Endothelial cell of umbilical vein (primary cell): ENCODE data around the gene RAB18. TPM values are rescaled to one million over a fixed set of nuclear protein-coding genes. Genes with fewer than 3 reads are reported as not detected.
A peak's percentile ranks its signal among the peaks of the same experiment; 100 is the strongest.

Experiments used
- BruUV-seq: library from RNA; stranded (reverse); fragments of 400-500 nt; replicated peaks from 2 replicates; lab custom pipeline; 2021; lab: Mats Ljungman, UMichigan
- CTCF ChIA-PET: fragments of 300-600, 350-600 bp; sonication (Branson Sonifier 250); formaldehyde crosslinking; loops from one replicate; lab custom pipeline; 2021; ENCODE audit warnings: antibody characterized with exemption, inconsistent platforms; lab: Charles Lee
- POLR2A ChIA-PET: fragments of 300-600, 350-600 bp; sonication (Branson Sonifier 250); formaldehyde crosslinking; loops from one replicate; lab custom pipeline; 2021; ENCODE audit warnings: antibody characterized with exemption, inconsistent platforms; lab: Charles Lee
- DNase-seq: peaks from one replicate; pipeline ENCODE4 v3.0.0-alpha.2; 2011; ENCODE audit warnings: low read depth, low spot score
- FAIRE-seq: peaks from 2 replicates; lab custom pipeline; 2011; peaks lifted over from hg19 to GRCh38; lab: Jason Lieb, UNC
- H2AFZ ChIP-seq: 2 replicates; pipeline ENCODE4 v1.6.0; 2012; ENCODE audit warnings: low read depth, low read length, control low read depth, inconsistent platforms
- H3K27ac ChIP-seq: 2 replicates; pipeline ENCODE4 v1.5.1; 2011; ENCODE audit warnings: low read depth, mild to moderate bottlenecking, control low read depth, low read length, moderate library complexity; ENCODE audit not compliant: insufficient read depth
- H3K27me3 ChIP-seq, 2 experiments: 2 replicates each; pipeline versions ENCODE4 v1.6.0 to v1.6.1; 2011; ENCODE audit warnings: low read length in 2 of 2, mixed read lengths in 1 of 2; ENCODE audit not compliant: control insufficient read depth in 2 of 2, insufficient read depth in 2 of 2
- H3K36me3 ChIP-seq, 2 experiments: 2 replicates in 1 of 2; 3 replicates in 1 of 2; pipeline ENCODE4 v1.5.1; 2011; ENCODE audit warnings: low read length in 2 of 2, mild to moderate bottlenecking in 1 of 2, moderate library complexity in 1 of 2; ENCODE audit not compliant: control insufficient read depth in 2 of 2, insufficient read depth in 2 of 2; ENCODE audit errors: extremely low read depth in 1 of 2
- H3K4me1 ChIP-seq: 3 replicates; pipeline ENCODE4 v1.5.1; 2011; ENCODE audit warnings: mild to moderate bottlenecking, low read length; ENCODE audit not compliant: control insufficient read depth, insufficient read depth; ENCODE audit errors: extremely low read depth
- H3K4me2 ChIP-seq: 2 replicates; pipeline ENCODE4 v1.6.1; 2011; ENCODE audit warnings: low read length, control low read depth, mixed read lengths; ENCODE audit not compliant: insufficient read depth
- H3K4me3 ChIP-seq, 3 experiments: fragments of 200-600 bp in 1 of 3; sonication (generic), shearing (Covaris generic) in 1 of 3; replicated peaks in 1 of 3; 2 replicates each; pipeline ENCODE4 v1.5.1; 2011 to 2016; ENCODE audit warnings: control low read depth in 3 of 3, low read length in 3 of 3, mild to moderate bottlenecking in 2 of 3, inconsistent platforms in 1 of 3, low read depth in 1 of 3, moderate library complexity in 1 of 3; ENCODE audit not compliant: insufficient read depth in 1 of 3
- H3K79me2 ChIP-seq: 2 replicates; pipeline ENCODE4 v1.6.0; 2012; ENCODE audit warnings: low read length, inconsistent platforms; ENCODE audit not compliant: control insufficient read depth, insufficient read depth
- H3K9ac ChIP-seq: replicated peaks from 2 replicates; pipeline ENCODE3; 2011; ENCODE audit warnings: low read length, control low read depth; ENCODE audit not compliant: insufficient read depth; ENCODE audit errors: extremely low read depth
- H3K9me1 ChIP-seq: replicated peaks from 3 replicates; pipeline ENCODE4 v1.6.0; 2011; ENCODE audit warnings: mild to moderate bottlenecking, low read length; ENCODE audit not compliant: control insufficient read depth, insufficient read depth; ENCODE audit errors: extremely low read depth
- H3K9me3 ChIP-seq: replicated peaks from 2 replicates; pipeline ENCODE4 v1.5.1; 2012; ENCODE audit warnings: low read length, inconsistent platforms; ENCODE audit not compliant: control insufficient read depth, insufficient read depth
- H4K20me1 ChIP-seq: replicated peaks from 2 replicates; pipeline ENCODE3; 2011; ENCODE audit warnings: mild to moderate bottlenecking, low read length; ENCODE audit not compliant: control insufficient read depth, insufficient read depth; ENCODE audit errors: extremely low read depth
- EZH2 ChIP-seq: IDR thresholded peaks from 2 replicates; pipeline ENCODE4 v1.6.1; 2012; ENCODE audit warnings: borderline replicate concordance, low read depth, mild to moderate bottlenecking, moderate library complexity, low read length, inconsistent platforms; ENCODE audit not compliant: severe bottlenecking
- FOS ChIP-seq: IDR thresholded peaks from 2 replicates; pipeline ENCODE4 v1.6.1; 2011; ENCODE audit warnings: mild to moderate bottlenecking, low read length, moderate library complexity, borderline replicate concordance; ENCODE audit not compliant: insufficient read depth
- GATA2 ChIP-seq: IDR thresholded peaks from 2 replicates; pipeline ENCODE4 v1.7.0; 2011; ENCODE audit warnings: low read depth, mild to moderate bottlenecking, moderate library complexity, mixed read lengths, low read length; ENCODE audit not compliant: insufficient read length, insufficient read depth
- JUN ChIP-seq: IDR thresholded peaks from 2 replicates; pipeline ENCODE4 v1.6.1; 2011; ENCODE audit warnings: borderline replicate concordance, low read depth; ENCODE audit not compliant: insufficient read length, insufficient read depth
- MAX ChIP-seq: IDR thresholded peaks from 2 replicates; pipeline ENCODE4 v1.6.1; 2011; ENCODE audit not compliant: insufficient read depth, insufficient read length
- MYC ChIP-seq: IDR thresholded peaks from one replicate; pipeline ENCODE4 v1.6.1; 2011; ENCODE audit warnings: mild to moderate bottlenecking, low read depth, low read length
- POLR2A ChIP-seq: IDR thresholded peaks from 2 replicates; pipeline ENCODE4 v1.6.1; 2012; ENCODE audit warnings: low read depth, mild to moderate bottlenecking, control low read depth, low read length
- POLR2AphosphoS5 ChIP-seq: IDR thresholded peaks from 2 replicates; pipeline ENCODE4 v1.6.1; 2012; ENCODE audit warnings: low read depth, mild to moderate bottlenecking, control low read depth, low read length, moderate library complexity; ENCODE audit not compliant: insufficient read depth
- dilution Hi-C: fragments of 300-500 bp; cut with MboI; formaldehyde crosslinking; loops from one replicate; pipeline ENCODE4 v1.15.0; 2019; ENCODE audit warnings: low sequenced_read_pairs; ENCODE audit not compliant: extremely low pct_ligation_motif_present
- intact Hi-C: fragments of 100-400 bp; cut with micrococcal nuclease; formaldehyde crosslinking; loops from one replicate; pipeline ENCODE4 v1.10.0; 2022
- polyA plus RNA-seq, 4 experiments: library from polyadenylated mRNA; depleted of rRNA in 3 of 4; stranded (reverse) in 3 of 4; unstranded in 1 of 4; fragments of >200 nt; gene quantifications; 2 replicates each; pipeline versions ENCODE4 v1.2.1 to v1.2.3, GENCODE V29; 2011 to 2012; ENCODE audit warnings: missing spikeins in 1 of 4
- total RNA-seq: library from RNA; stranded (reverse); gene quantifications from 2 replicates; pipeline ENCODE4 v1.2.3, GENCODE V29; 2021
- TF ChIP-seq, protein P1 (sequence below), 2 donors: IDR thresholded peaks; 1 replicate in 1 of 2; 2 replicates in 1 of 2; pipeline ENCODE4 v1.5.1; 2011; ENCODE audit warnings: low read length in 2 of 2, mild to moderate bottlenecking in 2 of 2, moderate library complexity in 2 of 2, control low read depth in 1 of 2, inconsistent platforms in 1 of 2, low read depth in 1 of 2; ENCODE audit not compliant: insufficient read depth in 1 of 2; ENCODE audit errors: extremely low read depth in 1 of 2

Gene RAB18
- total and polyA plus RNA-seq, 2 donors (not counting 3 experiments of a cell fraction or from before 2014, with no cell fraction given): 20.4 to 108 TPM

GRCh38 chr10:27513451-27514191, 9.5 kb downstream of the RAB18 start:
- Histone ChIP-seq H3K9me3 (no peaks in the 10 kb centered on the region), H3K4me2 (no peak overlapping the region), H3K9ac (no peak overlapping the region), H2AFZ (no peak overlapping the region), H3K27ac (no peak overlapping the region), H3K4me3 (no peak overlapping the region), H3K4me1 (no peaks in the 10 kb centered on the region), H4K20me1 (peaks cover 8% of the 10 kb centered on the region), H3K9me1 (no peaks in the 10 kb centered on the region), H3K27me3 (no peaks in the 10 kb centered on the region), H3K79me2 (peaks cover 88% of the 10 kb centered on the region), H3K36me3 (peaks cover 0 to 10% of the 10 kb centered on the region in 2 experiments)
- no peak for TF ChIP-seq POLR2AphosphoS5
- no peak for TF ChIP-seq POLR2A
- TF ChIP-seq, protein P1, sequence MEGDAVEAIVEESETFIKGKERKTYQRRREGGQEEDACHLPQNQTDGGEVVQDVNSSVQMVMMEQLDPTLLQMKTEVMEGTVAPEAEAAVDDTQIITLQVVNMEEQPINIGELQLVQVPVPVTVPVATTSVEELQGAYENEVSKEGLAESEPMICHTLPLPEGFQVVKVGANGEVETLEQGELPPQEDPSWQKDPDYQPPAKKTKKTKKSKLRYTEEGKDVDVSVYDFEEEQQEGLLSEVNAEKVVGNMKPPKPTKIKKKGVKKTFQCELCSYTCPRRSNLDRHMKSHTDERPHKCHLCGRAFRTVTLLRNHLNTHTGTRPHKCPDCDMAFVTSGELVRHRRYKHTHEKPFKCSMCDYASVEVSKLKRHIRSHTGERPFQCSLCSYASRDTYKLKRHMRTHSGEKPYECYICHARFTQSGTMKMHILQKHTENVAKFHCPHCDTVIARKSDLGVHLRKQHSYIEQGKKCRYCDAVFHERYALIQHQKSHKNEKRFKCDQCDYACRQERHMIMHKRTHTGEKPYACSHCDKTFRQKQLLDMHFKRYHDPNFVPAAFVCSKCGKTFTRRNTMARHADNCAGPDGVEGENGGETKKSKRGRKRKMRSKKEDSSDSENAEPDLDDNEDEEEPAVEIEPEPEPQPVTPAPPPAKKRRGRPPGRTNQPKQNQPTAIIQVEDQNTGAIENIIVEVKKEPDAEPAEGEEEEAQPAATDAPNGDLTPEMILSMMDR (IDR thresholded peaks at IDR 0.05; ENCODE audit: extremely low read depth in 1 of 2, insufficient read depth in 1 of 2, low read depth in 1 of 2, low read length in 2 of 2): no peak
- no peak for TF ChIP-seq FOS
- TF ChIP-seq EZH2: no peak
- no peak for TF ChIP-seq JUN
- no peak for TF ChIP-seq GATA2
- no peak for TF ChIP-seq MAX
- no peak for TF ChIP-seq MYC
- dilution Hi-C loops (no loop called here), intact Hi-C loops (no loop called here)
- FAIRE-seq (no peak), DNase-seq (peak; percentile 40)
- CTCF ChIA-PET: interaction anchor here (0.8 kb wide), 1 partner anchor 134 kb away, joined by 3 read pairs; no protein-coding TSS in a partner anchor
- POLR2A ChIA-PET: no interaction called here
- BruUV-seq: no TSS peak
